Measurements from ENCODE around the gene NFKB1.
A peak's percentile ranks its signal among the peaks of the same experiment; 100 is the strongest.
"Not testable (repeated sequence)": the region's sequence is repeated elsewhere in the genome, so short reads cannot be mapped to it uniquely, and the experiment has no call there.

The NFKB1 gene

GRCh38 chr4:102619776-102620631, 118.8 kb downstream of the NFKB1 start:
- not testable (repeated sequence) for H3K27ac ChIP-seq (ENCODE audit: low read depth, low read length); H3K56ac ChIP-seq (ENCODE audit: low read length); H3K4me1 ChIP-seq (ENCODE audit: control insufficient read depth, low read depth, low read length); H3K4ac ChIP-seq (ENCODE audit: low read depth, low read length); H2AK5ac ChIP-seq (ENCODE audit: low read length); H3K9ac ChIP-seq (ENCODE audit: low read length); H2BK5ac ChIP-seq (ENCODE audit: low read length); H3K79me2 ChIP-seq (ENCODE audit: control insufficient read depth, insufficient read depth, low read length); H3K27me3 ChIP-seq (ENCODE audit: insufficient read depth, low read length, poor library complexity); H2BK120ac ChIP-seq (ENCODE audit: low read depth, low read length); H3K4me2 ChIP-seq (ENCODE audit: low read length); H3K23ac ChIP-seq (ENCODE audit: low read length); H3K4me3 ChIP-seq (ENCODE audit: low read length); H4K8ac ChIP-seq (ENCODE audit: low read depth, low read length); H3K36me3 ChIP-seq (ENCODE audit: control insufficient read depth, insufficient read depth, low read length); H2BK15ac ChIP-seq (replicated peaks; ENCODE audit: low read depth); H3K18ac ChIP-seq (ENCODE audit: low read length); H3K79me1 ChIP-seq (ENCODE audit: low read length); H4K5ac ChIP-seq (ENCODE audit: low read length)
- WGBS (ENCODE audit: extremely low coverage, insufficient coverage, low lambda C conversion rate) = no CpG with 5 or more reads among the region's 4 CpGs
- DNase-seq = peak; percentile 21

DNA sequence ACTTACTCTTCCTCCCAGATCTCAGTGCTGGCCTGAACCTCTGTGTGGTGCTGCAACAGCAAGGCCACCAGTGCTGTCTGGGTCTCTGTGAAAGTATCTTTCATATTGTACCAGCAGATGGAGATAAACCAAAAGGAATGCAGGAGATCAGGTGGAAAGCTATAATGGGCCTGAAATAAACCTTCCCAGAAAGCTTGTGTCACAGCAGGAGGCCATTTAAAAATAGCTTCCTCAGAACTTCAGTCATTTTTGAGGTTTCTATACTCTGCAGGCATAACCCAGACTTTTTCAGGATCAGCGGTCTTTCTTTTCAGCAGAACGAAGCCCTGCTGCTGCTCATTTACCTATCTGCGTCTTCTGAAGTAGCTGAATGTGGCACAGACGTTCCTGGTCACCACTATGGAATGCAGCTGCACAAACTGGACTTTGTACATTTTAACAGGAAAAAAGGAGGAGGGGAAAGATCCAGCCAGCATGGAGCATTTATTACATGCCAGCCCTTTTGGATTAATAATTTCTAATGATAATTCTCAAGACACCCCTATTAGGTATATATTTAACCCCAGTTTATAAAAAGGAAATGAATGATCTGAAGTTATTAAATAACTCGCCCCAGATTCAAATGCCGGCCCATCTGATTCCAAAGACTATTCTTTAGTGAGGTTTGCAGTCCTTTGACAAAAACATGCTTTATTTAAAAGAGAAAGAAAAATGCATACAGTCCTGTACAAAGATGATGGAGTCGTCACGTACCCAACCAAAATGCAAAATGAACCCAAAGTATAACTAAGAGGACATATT, 119.7 kb downstream of the NFKB1 start:
- Histone ChIP-seq H4K8ac (ENCODE audit: low read depth, low read length) (no peak overlapping the region), H2AK5ac (ENCODE audit: low read length) (no peak overlapping the region), H3K56ac (ENCODE audit: low read length) (no peak overlapping the region), H2BK15ac (replicated peaks; ENCODE audit: low read depth) (no peak overlapping the region), H2BK5ac (ENCODE audit: low read length) (no peak overlapping the region), H4K5ac (ENCODE audit: low read length) (no peak overlapping the region), H3K23ac (ENCODE audit: low read length) (no peak overlapping the region), H2BK120ac (ENCODE audit: low read depth, low read length) (no peak overlapping the region), H3K4me1 (ENCODE audit: control insufficient read depth, low read depth, low read length) (no peaks in the 10 kb centered on the region), H3K27me3 (ENCODE audit: insufficient read depth, low read length, poor library complexity) (no peaks in the 10 kb centered on the region), H3K4me3 (ENCODE audit: low read length) (no peak overlapping the region), H3K79me1 (ENCODE audit: low read length) (no peaks in the 10 kb centered on the region), H3K4ac (ENCODE audit: low read depth, low read length) (no peak overlapping the region), H3K36me3 (ENCODE audit: control insufficient read depth, insufficient read depth, low read length) (no peaks in the 10 kb centered on the region), H3K79me2 (ENCODE audit: control insufficient read depth, insufficient read depth, low read length) (no peaks in the 10 kb centered on the region), H3K4me2 (ENCODE audit: low read length) (no peak overlapping the region), H3K18ac (ENCODE audit: low read length) (no peak overlapping the region), H3K9ac (ENCODE audit: low read length) (no peak overlapping the region), H3K27ac (ENCODE audit: low read depth, low read length) (no peak overlapping the region)
- no CpG with 5 or more reads among the region's 8 CpGs for WGBS (ENCODE audit: extremely low coverage, insufficient coverage, low lambda C conversion rate)
- DNase-seq = peak; percentile 74

GRCh38 chr4:102623622-102624021, 122.5 kb downstream of the NFKB1 start:
- Histone ChIP-seq H4K8ac (ENCODE audit: low read depth, low read length) (no peak overlapping the region), H3K56ac (ENCODE audit: low read length) (no peak overlapping the region), H2BK15ac (replicated peaks; ENCODE audit: low read depth) (no peak overlapping the region), H3K9ac (ENCODE audit: low read length) (no peak overlapping the region), H3K4ac (ENCODE audit: low read depth, low read length) (no peak overlapping the region), H2AK5ac (ENCODE audit: low read length) (no peak overlapping the region), H3K18ac (ENCODE audit: low read length) (no peak overlapping the region), H4K5ac (ENCODE audit: low read length) (no peak overlapping the region), H3K4me3 (ENCODE audit: low read length) (no peak overlapping the region), H2BK5ac (ENCODE audit: low read length) (no peak overlapping the region), H3K27me3 (ENCODE audit: insufficient read depth, low read length, poor library complexity) (no peaks in the 10 kb centered on the region), H3K79me1 (ENCODE audit: low read length) (no peaks in the 10 kb centered on the region), H2BK120ac (ENCODE audit: low read depth, low read length) (no peak overlapping the region), H3K23ac (ENCODE audit: low read length) (no peak overlapping the region), H3K4me1 (ENCODE audit: control insufficient read depth, low read depth, low read length) (no peaks in the 10 kb centered on the region), H3K79me2 (ENCODE audit: control insufficient read depth, insufficient read depth, low read length) (no peaks in the 10 kb centered on the region), H3K4me2 (ENCODE audit: low read length) (no peak overlapping the region), H3K27ac (ENCODE audit: low read depth, low read length) (no peak overlapping the region), H3K36me3 (ENCODE audit: control insufficient read depth, insufficient read depth, low read length) (no peaks in the 10 kb centered on the region)
- DNase-seq = peak; percentile 67
- WGBS (ENCODE audit: extremely low coverage, insufficient coverage, low lambda C conversion rate) = no CpG with 5 or more reads among the region's 5 CpGs

DNA sequence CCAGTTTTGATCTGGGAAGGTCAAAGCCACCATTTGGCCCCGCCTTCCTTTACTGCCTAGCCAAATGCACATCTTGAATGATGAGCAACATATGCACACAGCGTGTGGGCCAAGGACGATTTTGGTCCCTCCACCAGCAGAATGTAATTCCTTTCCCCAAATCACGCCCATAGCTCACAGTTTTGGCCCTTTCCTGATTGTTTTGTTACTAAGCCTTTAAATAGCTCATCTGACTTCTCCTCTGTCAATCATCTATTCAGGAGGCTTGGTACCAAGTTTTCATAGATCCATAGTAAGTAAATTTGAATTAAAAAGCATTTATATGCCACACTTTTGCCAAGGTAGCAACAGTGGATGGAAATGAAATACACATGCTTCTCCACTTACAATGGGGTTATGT, 123.3 kb downstream of the NFKB1 start:
- Histone ChIP-seq H2BK120ac (ENCODE audit: low read depth, low read length) (no peak overlapping the region), H3K79me2 (ENCODE audit: control insufficient read depth, insufficient read depth, low read length) (no peaks in the 10 kb centered on the region), H3K4me2 (ENCODE audit: low read length) (no peak overlapping the region), H3K27me3 (ENCODE audit: insufficient read depth, low read length, poor library complexity) (no peaks in the 10 kb centered on the region), H3K36me3 (ENCODE audit: control insufficient read depth, insufficient read depth, low read length) (no peaks in the 10 kb centered on the region), H4K8ac (ENCODE audit: low read depth, low read length) (no peak overlapping the region), H3K4ac (ENCODE audit: low read depth, low read length) (no peak overlapping the region), H3K23ac (ENCODE audit: low read length) (no peak overlapping the region), H3K18ac (ENCODE audit: low read length) (no peak overlapping the region), H3K79me1 (ENCODE audit: low read length) (no peaks in the 10 kb centered on the region), H2BK5ac (ENCODE audit: low read length) (no peak overlapping the region), H2AK5ac (ENCODE audit: low read length) (no peak overlapping the region), H3K9ac (ENCODE audit: low read length) (no peak overlapping the region), H3K4me3 (ENCODE audit: low read length) (no peak overlapping the region), H3K56ac (ENCODE audit: low read length) (no peak overlapping the region), H2BK15ac (replicated peaks; ENCODE audit: low read depth) (no peak overlapping the region), H3K27ac (ENCODE audit: low read depth, low read length) (no peak overlapping the region), H3K4me1 (ENCODE audit: control insufficient read depth, low read depth, low read length) (no peaks in the 10 kb centered on the region), H4K5ac (ENCODE audit: low read length) (no peak overlapping the region)
- DNase-seq = no peak
- WGBS (ENCODE audit: extremely low coverage, insufficient coverage, low lambda C conversion rate) = no CpG with 5 or more reads among the region's 4 CpGs

DNA sequence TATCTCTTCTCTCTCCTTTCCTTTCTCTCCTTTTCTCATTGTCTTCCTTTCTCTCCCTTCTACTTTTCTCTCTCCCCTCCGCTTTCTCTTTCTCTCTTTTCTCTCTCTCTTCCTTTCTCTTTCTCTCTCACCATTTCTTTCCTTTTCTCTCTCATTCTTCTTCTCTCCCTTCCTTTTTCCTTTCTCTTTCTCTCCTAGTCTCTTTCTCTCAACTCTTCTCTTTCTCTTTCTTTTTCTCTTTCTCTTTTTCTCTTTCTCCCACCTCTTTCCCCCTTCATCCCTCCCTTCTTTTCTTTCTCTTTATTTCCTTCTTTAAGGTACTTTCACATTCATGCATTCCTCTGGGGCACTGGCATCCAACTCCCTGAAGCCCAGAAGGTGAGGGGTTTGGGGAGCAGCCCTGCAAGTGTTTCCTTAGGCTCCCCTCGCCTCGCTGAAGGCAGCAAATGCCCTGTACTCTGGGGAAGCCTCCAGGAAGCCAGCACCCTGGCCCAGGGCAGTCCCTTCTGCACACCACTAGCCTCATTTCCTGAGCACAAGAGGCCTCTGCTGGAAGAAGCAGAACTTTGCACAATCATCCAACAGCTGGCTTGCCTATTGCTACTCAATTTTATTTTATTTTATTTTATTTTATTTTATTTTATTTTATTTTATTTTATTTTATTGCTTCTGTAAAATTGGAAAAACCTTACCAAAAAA, 124.2 kb downstream of the NFKB1 start:
- no peak overlapping the region for H2BK15ac ChIP-seq (replicated peaks; ENCODE audit: low read depth)
- H3K27me3 ChIP-seq (ENCODE audit: insufficient read depth, low read length, poor library complexity) = no peaks in the 10 kb centered on the region
- no peak overlapping the region for H3K4me3 ChIP-seq (ENCODE audit: low read length)
- no peak overlapping the region for H3K27ac ChIP-seq (ENCODE audit: low read depth, low read length)
- H2AK5ac ChIP-seq (ENCODE audit: low read length) = no peak overlapping the region
- DNase-seq = peak; percentile 62
- no peaks in the 10 kb centered on the region for H3K79me1 ChIP-seq (ENCODE audit: low read length)
- H3K4me1 ChIP-seq (ENCODE audit: control insufficient read depth, low read depth, low read length) = no peaks in the 10 kb centered on the region
- no peak overlapping the region for H4K5ac ChIP-seq (ENCODE audit: low read length)
- H3K23ac ChIP-seq (ENCODE audit: low read length) = no peak overlapping the region
- H2BK120ac ChIP-seq (ENCODE audit: low read depth, low read length) = no peak overlapping the region
- 100% methylated on average over 1 of the region's 3 CpGs for WGBS (ENCODE audit: extremely low coverage, insufficient coverage, low lambda C conversion rate)
- H3K9ac ChIP-seq (ENCODE audit: low read length) = no peak overlapping the region
- H2BK5ac ChIP-seq (ENCODE audit: low read length) = no peak overlapping the region
- no peak overlapping the region for H3K4me2 ChIP-seq (ENCODE audit: low read length)
- no peaks in the 10 kb centered on the region for H3K36me3 ChIP-seq (ENCODE audit: control insufficient read depth, insufficient read depth, low read length)
- H3K56ac ChIP-seq (ENCODE audit: low read length) = no peak overlapping the region
- H3K18ac ChIP-seq (ENCODE audit: low read length) = no peak overlapping the region
- no peaks in the 10 kb centered on the region for H3K79me2 ChIP-seq (ENCODE audit: control insufficient read depth, insufficient read depth, low read length)
- no peak overlapping the region for H4K8ac ChIP-seq (ENCODE audit: low read depth, low read length)
- no peak overlapping the region for H3K4ac ChIP-seq (ENCODE audit: low read depth, low read length)

Measured in mesendoderm (in vitro differentiated cells).